GM10266 (cell line): Measurements from ENCODE around the gene SEC61A1.

Source experiments
- DNase-seq: peaks from one replicate; pipeline ENCODE4 v3.0.0; 2012; ENCODE audit errors: extremely low spot score
- CTCF ChIP-seq: IDR thresholded peaks from 2 replicates; pipeline ENCODE4 v1.5.1; 2012; ENCODE audit warnings: mild to moderate bottlenecking, low read depth; ENCODE audit not compliant: control insufficient read depth, insufficient read depth; ENCODE audit errors: missing control alignments

Gene SEC61A1

GRCh38 chr3:128073185-128073725, 21.0 kb downstream of the SEC61A1 start:
- TF ChIP-seq CTCF, result no peak

GRCh38 chr3:128073807-128074206, 21.6 kb downstream of the SEC61A1 start:
- no peak for TF ChIP-seq CTCF

More at GRCh38 chr3:128073185-128073725, 21.0 kb downstream of the SEC61A1 start:
- DNase-seq, result no peak

GRCh38 chr3:128074851-128075521, 22.7 kb downstream of the SEC61A1 start:
- DNase-seq, result no peak
- no peak for TF ChIP-seq CTCF

More at GRCh38 chr3:128073807-128074206, 21.6 kb downstream of the SEC61A1 start:
- DNase-seq, result no peak

- TF ChIP-seq CTCF, result peak; percentile 95
- peak; percentile 89 for DNase-seq
Observed at GRCh38 chr3:128075522-128076482, 23.6 kb downstream of the SEC61A1 start.

- no peak for TF ChIP-seq CTCF
- peak; percentile 46 for DNase-seq
Observed at GRCh38 chr3:128076483-128077201, 24.4 kb downstream of the SEC61A1 start.

GRCh38 chr3:128077202-128077624, 25.0 kb downstream of the SEC61A1 start:
- DNase-seq, result peak; percentile 49
- TF ChIP-seq CTCF, result no peak
